GM23248 (cell line): Measurements from ENCODE around the gene JMJD7.

Source experiments
- EZH2 ChIP-seq: fragments of 200-600 bp; sonication (generic); IDR thresholded peaks from 2 replicates; pipeline ENCODE4 v1.6.1; 2018; ENCODE audit warnings: antibody characterized with exemption, mild to moderate bottlenecking; ENCODE audit not compliant: insufficient read depth, poor library complexity, severe bottlenecking
- EZH2phosphoT487 ChIP-seq: fragments of 200-600 bp; sonication (generic); IDR thresholded peaks from 2 replicates; pipeline ENCODE4 v1.6.1; 2018; ENCODE audit warnings: antibody characterized with exemption, moderate library complexity, mild to moderate bottlenecking, low read depth; ENCODE audit not compliant: insufficient read depth

- TF ChIP-seq EZH2: no peak
- TF ChIP-seq EZH2phosphoT487: no peak
Observed at GRCh38 chr15:41795996-41796856, 31.7 kb upstream of the JMJD7 start.
